GM18508 (cell line): ENCODE data around the gene CDH8.

Source experiments
- ATAC-seq: cut with Tn5 transposase; IDR thresholded peaks from one replicate; pipeline ENCODE4 v1.9.1; 2021; ENCODE audit warnings: moderate number of reproducible peaks; ENCODE audit not compliant: insufficient read depth, unreplicated experiment

CDH8 gene

DNA sequence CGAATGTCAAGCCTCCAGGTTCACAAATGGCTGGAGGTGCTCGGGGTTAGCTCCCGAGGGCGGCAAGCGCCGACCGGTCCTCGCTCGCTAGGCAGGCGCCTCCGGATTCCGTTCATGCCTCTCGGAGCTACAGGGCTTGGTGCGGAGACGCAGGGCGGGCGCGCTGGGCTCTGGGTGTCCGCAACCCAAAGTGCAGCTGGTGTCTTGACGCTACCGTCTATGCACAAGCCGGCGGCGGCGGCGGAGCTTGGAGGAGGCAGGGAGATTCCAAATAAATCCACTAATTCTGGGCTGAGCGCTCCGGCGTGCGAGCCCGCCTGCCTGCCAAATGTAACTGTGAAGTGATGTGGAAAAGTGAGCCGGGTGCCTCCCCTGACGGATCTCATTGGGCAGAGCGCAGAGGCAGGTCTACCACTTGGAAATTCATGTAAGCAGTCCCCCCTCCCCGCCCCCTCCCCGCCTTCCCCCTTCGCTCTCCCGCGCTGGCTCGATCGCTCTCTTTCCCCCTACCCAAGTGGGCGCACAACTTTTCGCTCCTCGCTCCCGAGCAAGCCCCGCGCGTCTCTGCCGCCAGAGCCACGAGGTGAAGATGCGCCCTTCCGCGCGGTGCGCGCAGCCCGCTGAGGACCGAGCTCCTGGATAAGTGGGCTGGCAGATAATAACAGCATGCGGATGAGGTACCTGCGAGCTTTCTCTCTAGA is at the start of gene CDH8:
CDH8 (minus strand) TSS at position 338 of the 701 bp plus-strand sequence. CDS start 15,035 bp downstream, outside the sequence.
- ATAC-seq, result no peak

- no peak for ATAC-seq
These were observed 43.0 kb upstream of the CDH8 start for GRCh38 chr16:62079236-62079635.

- no peak for ATAC-seq
These were observed 41.8 kb upstream of the CDH8 start for GRCh38 chr16:62077998-62078397.

- no peak for ATAC-seq
These were observed 40.6 kb upstream of the CDH8 start for GRCh38 chr16:62076886-62077285.

DNA sequence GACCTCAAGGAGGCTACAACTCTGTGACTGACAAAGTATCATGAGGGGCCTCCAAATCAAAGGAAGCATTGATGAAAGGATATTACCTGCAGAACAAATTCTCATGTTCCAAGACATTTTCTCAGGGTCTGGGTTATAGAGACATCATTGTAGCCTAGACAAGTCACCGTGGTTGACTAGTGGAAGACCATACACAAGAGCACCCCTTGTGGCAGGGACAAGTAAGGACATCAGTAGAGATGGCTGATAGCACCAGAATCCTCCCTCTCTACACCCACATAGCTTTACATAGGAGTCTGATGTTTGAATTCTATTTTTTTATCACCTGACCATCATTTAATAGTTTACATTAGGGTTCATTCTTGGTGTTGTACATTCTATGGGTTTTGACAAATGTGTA is 32.5 kb upstream of the CDH8 start:
- no peak for ATAC-seq

- no peak for ATAC-seq
These were observed 31.7 kb upstream of the CDH8 start for GRCh38 chr16:62067981-62068380.

DNA sequence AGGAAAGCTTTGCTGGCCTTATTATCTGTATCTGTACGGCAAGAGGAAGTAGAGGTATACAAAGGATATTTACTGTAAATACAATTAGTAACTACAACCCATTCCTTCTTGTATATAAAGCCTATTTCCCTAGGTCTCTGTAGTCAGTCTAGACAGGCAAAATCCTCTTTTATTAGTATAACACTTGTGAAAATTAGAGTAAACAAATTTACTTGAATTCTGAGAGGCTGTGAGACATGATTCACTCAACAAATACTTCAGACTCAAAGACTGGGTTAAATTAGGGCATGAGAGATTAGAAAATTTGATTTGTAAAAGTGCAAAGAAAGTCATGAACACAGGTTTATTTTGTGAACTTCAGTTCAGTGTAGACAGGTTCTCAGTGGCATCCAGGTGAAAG is 30.9 kb upstream of the CDH8 start:
- no peak for ATAC-seq

- no peak for ATAC-seq
These were observed 30.5 kb upstream of the CDH8 start for GRCh38 chr16:62066747-62067146.

- ATAC-seq, result no peak
These were observed 27.9 kb upstream of the CDH8 start for GRCh38 chr16:62064173-62064572.

DNA sequence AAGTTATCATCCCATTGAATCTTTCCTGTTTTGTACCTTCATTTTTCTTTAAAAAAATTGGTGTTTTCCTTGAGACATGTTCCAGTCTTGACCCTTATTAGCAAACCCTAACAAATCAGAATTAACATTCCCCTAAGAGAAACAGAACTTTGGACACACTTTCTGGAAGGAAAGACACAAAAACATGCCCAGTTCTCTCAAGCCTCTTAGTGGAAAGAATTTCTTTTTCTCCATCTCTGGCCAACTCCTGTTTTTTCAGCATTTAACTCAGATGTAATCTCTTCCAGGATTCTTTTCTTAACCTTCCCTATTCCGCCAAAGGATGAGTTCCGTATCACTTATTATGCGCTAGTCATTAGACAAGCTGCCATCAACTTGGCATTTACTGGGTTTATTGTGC is 23.9 kb upstream of the CDH8 start:
- ATAC-seq, result no peak

GRCh38 chr16:62059527-62059926 is 23.3 kb upstream of the CDH8 start:
- ATAC-seq, result no peak

- ATAC-seq, result no peak
These were observed 22.2 kb upstream of the CDH8 start for GRCh38 chr16:62058412-62058811.

- no peak for ATAC-seq
These were observed 15.7 kb upstream of the CDH8 start for GRCh38 chr16:62051942-62052341.

GRCh38 chr16:62050793-62051192 is 14.6 kb upstream of the CDH8 start:
- no peak for ATAC-seq

GRCh38 chr16:62046801-62047200 is 10.6 kb upstream of the CDH8 start:
- ATAC-seq, result no peak

DNA sequence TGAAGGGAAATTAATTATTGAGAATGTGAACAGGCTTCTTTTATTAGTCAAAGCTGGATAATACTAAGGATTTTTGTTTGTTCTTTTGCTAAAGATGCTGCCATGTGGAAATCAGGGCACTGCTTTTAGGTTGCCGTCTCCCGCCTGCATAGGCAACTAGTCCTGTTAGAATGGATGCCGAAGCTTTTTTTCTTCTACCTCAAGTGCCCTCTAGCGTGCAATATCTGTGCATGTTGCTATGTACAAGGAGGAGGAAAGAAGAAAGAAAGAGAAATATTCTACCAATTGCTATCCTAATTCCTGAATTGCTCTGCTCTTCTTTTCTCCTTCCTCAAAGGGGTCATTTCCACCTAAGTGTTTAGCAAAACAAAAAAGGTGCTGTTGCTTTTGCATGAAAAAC is 5.2 kb upstream of the CDH8 start:
- no peak for ATAC-seq

DNA sequence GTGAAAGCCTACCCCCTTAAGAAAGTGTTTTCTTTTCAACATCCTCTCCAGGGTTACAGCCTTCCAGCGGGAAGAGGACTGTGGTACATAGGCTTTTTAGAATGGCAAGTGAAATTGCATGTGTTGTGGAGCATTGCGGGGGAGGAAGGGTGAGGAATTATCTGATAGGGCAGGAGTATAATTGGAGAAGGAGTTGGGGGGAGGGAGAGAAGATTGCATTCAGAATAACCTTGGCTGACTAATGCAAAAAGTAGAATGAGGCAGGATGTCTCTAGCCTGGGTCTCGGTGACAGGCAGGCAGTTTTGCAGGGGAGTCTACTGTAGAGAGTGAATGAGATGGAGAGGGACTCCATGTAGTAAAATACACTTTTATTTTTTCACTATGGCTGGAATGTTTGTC is 2.4 kb upstream of the CDH8 start:
- no peak for ATAC-seq

DNA sequence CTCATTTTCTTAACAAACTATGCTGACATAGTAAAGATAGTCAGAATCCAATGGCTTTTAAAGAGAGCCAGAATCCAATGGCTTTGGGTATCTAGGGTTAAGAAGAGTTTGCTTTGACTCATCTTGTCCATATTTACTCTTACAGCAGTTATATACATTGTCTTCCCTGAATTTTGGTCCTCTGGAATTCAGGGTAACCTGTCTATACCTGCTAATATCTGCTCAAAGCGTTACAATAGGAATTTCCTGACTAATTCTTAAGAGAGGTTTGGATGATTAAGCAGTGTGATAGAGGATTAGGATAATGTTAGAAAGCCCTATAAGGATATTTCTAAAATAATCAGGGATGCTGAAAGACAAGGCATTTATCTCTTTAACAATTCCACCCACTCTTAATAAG is 2.0 kb upstream of the CDH8 start:
- no peak for ATAC-seq

DNA sequence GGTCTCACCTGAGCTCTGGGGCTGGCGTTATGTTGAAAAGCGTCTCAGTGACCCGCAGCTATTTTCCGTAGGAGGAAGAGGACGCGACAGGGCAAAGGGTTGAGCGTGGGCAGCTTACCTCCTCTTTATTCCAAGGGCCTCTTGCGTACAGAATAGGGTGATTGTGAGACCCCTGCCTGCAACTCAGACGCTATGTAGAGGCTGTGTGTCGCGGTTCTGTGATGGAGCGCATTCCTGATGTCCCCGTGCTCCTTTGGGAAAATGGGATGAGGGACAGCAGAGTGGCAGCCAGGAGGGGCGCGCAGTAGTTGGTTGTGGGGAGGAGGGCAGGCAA is 531 bp upstream of the CDH8 start:
- no peak for ATAC-seq

GRCh38 chr16:62035115-62036092 is 834 bp downstream of the CDH8 start:
- ATAC-seq, result no peak

DNA sequence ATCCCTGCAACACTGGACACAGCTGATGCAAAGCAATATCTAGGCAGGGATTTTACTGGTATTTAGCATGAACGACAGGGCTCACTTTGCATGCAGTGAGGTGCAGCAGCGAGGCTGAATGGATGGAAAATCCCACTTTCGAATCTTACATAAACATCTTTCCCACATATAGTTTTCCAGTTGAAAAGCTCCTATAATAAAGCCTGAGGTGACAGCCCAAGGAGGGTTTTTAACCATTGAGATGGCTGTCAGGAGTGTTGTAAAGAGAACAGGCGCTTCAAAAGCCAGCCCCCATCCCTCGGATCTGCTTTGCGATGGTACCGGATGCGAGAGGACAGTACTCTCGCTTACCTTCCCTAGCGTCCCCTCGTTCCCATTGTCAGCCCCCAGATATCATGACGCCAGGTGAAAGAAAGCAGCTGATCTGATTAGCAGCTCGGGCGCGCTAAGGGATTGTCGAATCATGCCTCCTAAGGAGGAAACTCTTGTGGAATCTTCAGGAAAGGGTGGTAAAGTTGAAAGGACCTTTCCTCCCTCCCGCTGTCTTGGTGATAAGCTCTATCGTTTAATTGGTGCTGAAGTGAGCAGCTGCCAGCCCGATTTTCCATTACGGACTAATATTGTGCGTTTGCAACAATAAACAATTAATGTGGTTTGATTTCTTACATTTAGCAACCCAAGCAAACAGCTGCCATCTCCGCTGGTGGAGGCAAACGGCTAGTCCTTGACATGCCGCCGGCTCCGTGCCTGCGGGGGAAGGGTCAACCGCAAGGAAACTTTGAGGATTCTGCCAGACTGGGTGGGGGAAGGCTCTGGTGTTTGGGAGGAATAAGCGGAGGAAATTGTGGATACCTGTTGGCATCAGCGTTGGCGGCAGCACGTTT is 1.8 kb downstream of the CDH8 start:
- no peak for ATAC-seq
